ENCODE results near the gene IFITM2.
"Not testable (repeated sequence)": the region's sequence is repeated elsewhere in the genome, so short reads cannot be mapped to it uniquely, and the experiment has no call there.

IFITM2 gene

GRCh38 chr11:282171-282570 is 25.4 kb upstream of the IFITM2 start:
- no peak for TF ChIP-seq CTCF (conservative IDR thresholded peaks at IDR 0.05; ENCODE audit: low read depth, low read length)
- no peak overlapping the region for H3K4me3 ChIP-seq (ENCODE audit: low read length)
- no peak for DNase-seq (ENCODE audit: low read depth)

GRCh38 chr11:282630-283360 is 24.8 kb upstream of the IFITM2 start:
- no peak for TF ChIP-seq CTCF (conservative IDR thresholded peaks at IDR 0.05; ENCODE audit: low read depth, low read length)
- no peak for DNase-seq (ENCODE audit: low read depth)
- H3K4me3 ChIP-seq (ENCODE audit: low read length): no peak overlapping the region

- TF ChIP-seq CTCF (conservative IDR thresholded peaks at IDR 0.05; ENCODE audit: low read depth, low read length): no peak
- no peak overlapping the region for H3K4me3 ChIP-seq (ENCODE audit: low read length)
- DNase-seq (ENCODE audit: low read depth): no peak
Measured at GRCh38 chr11:283405-284104, 24.1 kb upstream of the IFITM2 start.

GRCh38 chr11:284105-285020 is 23.3 kb upstream of the IFITM2 start:
- no peak for TF ChIP-seq CTCF (conservative IDR thresholded peaks at IDR 0.05; ENCODE audit: low read depth, low read length)
- DNase-seq (ENCODE audit: low read depth): no peak
- no peak overlapping the region for H3K4me3 ChIP-seq (ENCODE audit: low read length)

GRCh38 chr11:285021-285893 is 22.4 kb upstream of the IFITM2 start:
- DNase-seq (ENCODE audit: low read depth): no peak
- H3K4me3 ChIP-seq (ENCODE audit: low read length): no peak overlapping the region
- TF ChIP-seq CTCF (conservative IDR thresholded peaks at IDR 0.05; ENCODE audit: low read depth, low read length): no peak

- no peak for TF ChIP-seq CTCF (conservative IDR thresholded peaks at IDR 0.05; ENCODE audit: low read depth, low read length)
- H3K4me3 ChIP-seq (ENCODE audit: low read length): no peak overlapping the region
- DNase-seq (ENCODE audit: low read depth): no peak
Measured at GRCh38 chr11:285894-286220, 21.8 kb upstream of the IFITM2 start.

- not testable (repeated sequence) for H3K4me3 ChIP-seq (ENCODE audit: low read length); DNase-seq (ENCODE audit: low read depth)
Measured at GRCh38 chr11:286977-287820, 20.4 kb upstream of the IFITM2 start.

All from retinal pigment epithelial cell (primary cell).